ENCODE results near the gene LRRC49. TPM values are rescaled to one million over a fixed set of nuclear protein-coding genes. Genes with fewer than 3 reads are reported as not detected.

LRRC49 gene
- total and polyA plus RNA-seq, 2 of the 13 experiments (the other 11 are each of a cell fraction or from before 2014, with no cell fraction given): 0.57 to 1.00 TPM

GRCh38 chr15:70892002-70892911, at the start of gene LRRC49, which contains the start of gene THAP10 (continued):
- peak; percentile 35; the same call in 1 of the 2 replicates for TF ChIP-seq ZHX2 (IDR thresholded peaks at IDR 0.05; ENCODE audit: low read depth)
- no peak for TF ChIP-seq ZHX2 (CRISPR knock-in tag; IDR thresholded peaks at IDR 0.05; ENCODE audit: borderline replicate concordance)
- no peak for TF ChIP-seq BORCS8-MEF2B (CRISPR knock-in tag; IDR thresholded peaks at IDR 0.05)
- no peak for TF ChIP-seq ZFP90 (CRISPR knock-in tag; IDR thresholded peaks at IDR 0.05; ENCODE audit: borderline replicate concordance)
- TF ChIP-seq ELF1 (CRISPR knock-in tag; IDR thresholded peaks at IDR 0.05): peak; percentile 67; the same call in 1 of the 2 replicates
- TF ChIP-seq MNT (IDR thresholded peaks at IDR 0.05): peak; percentile 5; the same call in 1 of the 2 replicates
- TF ChIP-seq HNRNPUL1 (IDR thresholded peaks at IDR 0.05; ENCODE audit: low read depth, low read length): no peak
- peak; percentile 86; the same call in 1 of the 2 replicates for TF ChIP-seq HDAC2 (CRISPR knock-in tag; IDR thresholded peaks at IDR 0.05)
- TF ChIP-seq CTCF (CRISPR knock-in tag; IDR thresholded peaks at IDR 0.05): peak; percentile 15; the same call in 1 of the 2 replicates
- TF ChIP-seq ZNF615 (CRISPR knock-in tag; IDR thresholded peaks at IDR 0.05; ENCODE audit: borderline replicate concordance): peak; percentile 57; the same call in 1 of the 2 replicates
- peak; percentile 65; the same call in 1 of the 2 replicates for TF ChIP-seq FOXC1 (CRISPR knock-in tag; IDR thresholded peaks at IDR 0.05; ENCODE audit: borderline replicate concordance)
- TF ChIP-seq MED8 (CRISPR knock-in tag; IDR thresholded peaks at IDR 0.05; ENCODE audit: insufficient replicate concordance): no peak
- peak; percentile 79 for TF ChIP-seq ZNF263 (CRISPR knock-in tag; IDR thresholded peaks at IDR 0.05)

Data from HepG2 (cell line).